Osteocyte (in vitro differentiated cells): ENCODE measurements around the gene CDAN1. TPM values are rescaled to one million over a fixed set of nuclear protein-coding genes. Genes with fewer than 3 reads are reported as not detected.
A peak's percentile ranks its signal among the peaks of the same experiment; 100 is the strongest.

Source experiments
- DNase-seq: peaks from one replicate; pipeline ENCODE4 v3.0.0; 2021; ENCODE audit warnings: mixed read lengths; ENCODE audit not compliant: unreplicated experiment; ENCODE audit errors: extremely low spot score
- H3K27ac Mint-ChIP-seq: one replicate; pipeline ENCODE4 v1.8.0; 2021; ENCODE audit warnings: mild to moderate bottlenecking, mixed read lengths; ENCODE audit not compliant: unreplicated experiment
- H3K27me3 Mint-ChIP-seq: one replicate; pipeline ENCODE4 v1.8.0; 2021; ENCODE audit warnings: mixed read lengths; ENCODE audit not compliant: unreplicated experiment
- H3K36me3 Mint-ChIP-seq: one replicate; pipeline ENCODE4 v1.8.0; 2021; ENCODE audit warnings: mixed read lengths; ENCODE audit not compliant: unreplicated experiment
- H3K4me1 Mint-ChIP-seq: one replicate; pipeline ENCODE4 v1.8.0; 2021; ENCODE audit warnings: mixed read lengths; ENCODE audit not compliant: unreplicated experiment
- H3K4me3 Mint-ChIP-seq: one replicate; pipeline ENCODE4 v1.8.0; 2021; ENCODE audit warnings: mild to moderate bottlenecking, moderate library complexity, mixed read lengths; ENCODE audit not compliant: unreplicated experiment
- H3K9me3 Mint-ChIP-seq: one replicate; pipeline ENCODE4 v1.8.0; 2021; ENCODE audit warnings: mixed read lengths; ENCODE audit not compliant: unreplicated experiment
- CTCF ChIP-seq: fragments of 200-600 bp; sonication (generic); IDR thresholded peaks from 2 replicates; pipeline ENCODE4 v1.5.0; 2021; ENCODE audit warnings: antibody characterized with exemption, mild to moderate bottlenecking, moderate library complexity
- total RNA-seq: library from RNA; stranded (reverse); gene quantifications from 2 replicates; pipeline ENCODE4 v1.2.1, GENCODE V29; 2021

Gene CDAN1
- total RNA-seq, 1 donor from 2014 or later: 24.0 TPM

DNA sequence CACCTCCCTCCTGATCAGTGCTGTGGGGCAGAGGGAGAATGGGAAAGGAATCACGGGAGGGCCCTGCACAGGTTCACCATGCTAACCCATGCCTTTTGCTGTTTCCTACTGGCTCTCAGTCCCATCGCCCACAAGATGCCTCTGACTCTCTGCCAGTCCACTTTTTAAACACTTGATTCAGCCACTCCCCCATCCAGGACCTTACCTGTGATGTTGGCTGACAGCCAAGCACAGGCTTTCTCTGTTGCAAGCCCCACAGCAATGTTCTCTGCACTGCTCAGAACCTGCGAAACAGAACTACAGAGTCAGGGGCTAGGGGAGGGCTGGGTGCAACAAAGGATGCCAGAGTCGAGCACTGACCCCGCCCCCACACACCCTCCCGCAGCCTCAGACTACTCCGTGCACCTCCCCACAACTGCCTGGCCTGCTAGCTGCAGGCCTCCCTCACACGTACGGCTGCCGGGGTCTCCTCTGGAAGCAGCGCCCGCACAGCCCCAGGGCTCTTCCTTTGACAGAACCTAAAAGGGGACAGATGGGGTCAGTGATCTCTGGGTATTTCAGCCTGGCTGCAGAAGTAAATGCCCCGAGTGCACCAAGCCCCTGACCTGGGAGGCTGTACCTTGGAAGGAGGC lies 9.1 kb downstream of the CDAN1 start:
- Mint-ChIP-seq H3K4me1 (no peaks in the 10 kb centered on the region), H3K9me3 (no peaks in the 10 kb centered on the region), H3K4me3 (no peak overlapping the region), H3K36me3 (peaks cover 37% of the 10 kb centered on the region), H3K27ac (no peak overlapping the region), H3K27me3 (no peaks in the 10 kb centered on the region)
- TF ChIP-seq CTCF: no peak
- peak; percentile 63 for DNase-seq

DNA sequence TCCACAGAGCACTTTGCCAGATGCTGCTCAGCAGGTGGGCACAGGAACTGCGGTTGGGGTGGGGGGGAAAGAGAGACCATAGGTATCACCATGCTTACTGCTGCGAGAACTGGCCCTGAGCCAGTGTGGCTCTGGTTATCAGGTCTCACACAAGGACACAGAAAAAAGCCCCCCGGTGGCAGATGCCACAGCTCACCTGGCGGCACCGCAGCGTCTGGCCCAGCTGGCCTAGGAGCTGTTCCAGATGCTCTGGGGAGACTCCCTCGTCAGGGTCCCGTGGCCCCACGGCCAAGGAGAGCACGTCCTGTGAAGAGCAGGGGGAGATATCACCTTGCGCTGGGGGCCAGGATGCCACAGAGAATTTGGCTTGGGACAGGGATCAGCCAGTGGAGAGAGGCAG lies 10.8 kb downstream of the CDAN1 start:
- no peak overlapping the region for H3K4me3 Mint-ChIP-seq
- H3K9me3 Mint-ChIP-seq: no peaks in the 10 kb centered on the region
- H3K27me3 Mint-ChIP-seq: no peaks in the 10 kb centered on the region
- no peaks in the 10 kb centered on the region for H3K4me1 Mint-ChIP-seq
- DNase-seq: peak; percentile 83
- H3K27ac Mint-ChIP-seq: no peak overlapping the region
- no peak for TF ChIP-seq CTCF
- H3K36me3 Mint-ChIP-seq: peaks cover 27% of the 10 kb centered on the region

DNA sequence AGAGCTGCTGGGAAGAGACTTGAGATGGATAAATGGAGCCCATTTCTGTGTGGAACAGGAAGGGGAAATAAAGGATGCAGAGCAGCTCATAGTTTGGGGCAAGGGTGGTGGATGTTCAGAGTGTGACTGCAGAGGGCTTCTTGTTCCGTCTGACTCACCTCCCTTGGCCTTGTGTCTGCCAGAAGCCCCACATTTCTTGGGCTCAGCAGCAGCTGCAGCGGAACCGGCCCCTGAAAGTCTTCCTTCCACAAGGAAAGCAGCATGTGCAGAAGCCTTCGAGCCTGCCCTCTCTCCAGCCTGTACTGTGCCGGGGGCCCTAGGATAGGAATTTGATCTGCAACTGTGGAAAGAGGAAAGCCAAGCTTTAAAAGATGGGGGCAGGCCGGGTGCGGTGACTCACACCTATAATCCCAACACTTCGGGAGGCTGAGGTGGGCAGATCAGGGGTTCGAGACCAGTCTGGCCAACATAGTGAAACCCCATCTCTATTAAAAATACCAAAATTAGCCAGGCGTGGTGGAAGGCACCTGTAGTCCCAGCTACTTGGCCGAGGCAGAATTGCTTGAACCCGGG lies 11.5 kb downstream of the CDAN1 start:
- Mint-ChIP-seq H3K4me1 (no peaks in the 10 kb centered on the region), H3K27ac (no peak overlapping the region), H3K4me3 (no peak overlapping the region), H3K27me3 (no peaks in the 10 kb centered on the region), H3K9me3 (no peaks in the 10 kb centered on the region), H3K36me3 (peaks cover 29% of the 10 kb centered on the region)
- peak; percentile 64 for DNase-seq
- TF ChIP-seq CTCF: no peak

DNA sequence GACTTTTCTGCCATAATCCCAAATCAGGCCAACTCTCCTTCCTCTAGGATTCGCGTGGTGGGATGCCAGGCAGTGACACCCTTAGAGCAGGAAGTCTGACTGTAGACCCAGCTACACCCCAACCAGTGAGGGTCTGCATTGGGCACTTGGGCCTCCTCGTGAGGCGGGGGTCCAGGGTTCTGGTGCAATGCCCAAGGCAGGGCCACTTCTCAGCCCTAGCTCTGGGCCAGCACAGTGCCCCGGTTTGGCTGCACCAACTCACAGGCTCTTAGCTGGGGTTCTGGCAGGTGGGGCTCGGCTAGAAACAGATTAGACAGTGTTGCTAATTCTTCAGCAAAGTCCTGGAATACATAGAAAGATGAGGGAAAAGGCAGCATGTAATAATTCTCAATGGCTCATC lies 12.7 kb downstream of the CDAN1 start:
- TF ChIP-seq CTCF: no peak
- H3K4me1 Mint-ChIP-seq: no peaks in the 10 kb centered on the region
- no peaks in the 10 kb centered on the region for H3K9me3 Mint-ChIP-seq
- peaks cover 37% of the 10 kb centered on the region for H3K36me3 Mint-ChIP-seq
- no peak overlapping the region for H3K4me3 Mint-ChIP-seq
- no peak overlapping the region for H3K27ac Mint-ChIP-seq
- DNase-seq: peak; percentile 68
- no peaks in the 10 kb centered on the region for H3K27me3 Mint-ChIP-seq

GRCh38 chr15:42723068-42723467 lies 13.9 kb downstream of the CDAN1 start:
- no peaks in the 10 kb centered on the region for H3K4me1 Mint-ChIP-seq
- no peaks in the 10 kb centered on the region for H3K9me3 Mint-ChIP-seq
- no peaks in the 10 kb centered on the region for H3K27me3 Mint-ChIP-seq
- H3K4me3 Mint-ChIP-seq: no peak overlapping the region
- TF ChIP-seq CTCF: no peak
- H3K27ac Mint-ChIP-seq: no peak overlapping the region
- DNase-seq: no peak
- H3K36me3 Mint-ChIP-seq: peaks cover 33% of the 10 kb centered on the region
